ENCODE measurements around the gene ULK4. TPM values are rescaled to one million over a fixed set of nuclear protein-coding genes. Genes with fewer than 3 reads are reported as not detected.
A peak's percentile ranks its signal among the peaks of the same experiment; 100 is the strongest.

Gene ULK4
- total and polyA plus RNA-seq, 2 donors (not counting 1 experiment from before 2014, with no cell fraction given), result 9.1 to 9.7 TPM

DNA sequence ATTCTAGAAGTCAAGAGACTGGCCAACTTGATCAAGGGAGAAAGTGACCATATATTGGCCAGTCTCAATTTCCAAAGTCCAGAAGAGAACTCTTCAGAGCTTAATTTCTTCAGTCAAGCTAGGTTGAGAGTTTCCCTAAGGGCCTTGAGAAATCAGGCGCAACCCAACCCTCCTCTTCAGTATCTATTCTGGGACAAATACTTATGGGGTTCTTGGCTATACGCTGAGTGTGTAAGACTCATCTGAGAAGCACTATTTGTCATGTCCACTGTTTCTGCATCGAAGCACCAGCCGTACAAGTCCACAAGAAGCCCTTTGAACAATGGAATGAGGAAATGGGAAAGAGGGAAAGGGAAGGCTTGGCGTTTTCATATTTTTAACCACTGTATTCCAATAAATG, 383.1 kb downstream of the ULK4 start:
- TF ChIP-seq, protein P1, sequence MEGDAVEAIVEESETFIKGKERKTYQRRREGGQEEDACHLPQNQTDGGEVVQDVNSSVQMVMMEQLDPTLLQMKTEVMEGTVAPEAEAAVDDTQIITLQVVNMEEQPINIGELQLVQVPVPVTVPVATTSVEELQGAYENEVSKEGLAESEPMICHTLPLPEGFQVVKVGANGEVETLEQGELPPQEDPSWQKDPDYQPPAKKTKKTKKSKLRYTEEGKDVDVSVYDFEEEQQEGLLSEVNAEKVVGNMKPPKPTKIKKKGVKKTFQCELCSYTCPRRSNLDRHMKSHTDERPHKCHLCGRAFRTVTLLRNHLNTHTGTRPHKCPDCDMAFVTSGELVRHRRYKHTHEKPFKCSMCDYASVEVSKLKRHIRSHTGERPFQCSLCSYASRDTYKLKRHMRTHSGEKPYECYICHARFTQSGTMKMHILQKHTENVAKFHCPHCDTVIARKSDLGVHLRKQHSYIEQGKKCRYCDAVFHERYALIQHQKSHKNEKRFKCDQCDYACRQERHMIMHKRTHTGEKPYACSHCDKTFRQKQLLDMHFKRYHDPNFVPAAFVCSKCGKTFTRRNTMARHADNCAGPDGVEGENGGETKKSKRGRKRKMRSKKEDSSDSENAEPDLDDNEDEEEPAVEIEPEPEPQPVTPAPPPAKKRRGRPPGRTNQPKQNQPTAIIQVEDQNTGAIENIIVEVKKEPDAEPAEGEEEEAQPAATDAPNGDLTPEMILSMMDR (conservative IDR thresholded peaks at IDR 0.05 in 1 of 2, IDR thresholded peaks at IDR 0.05 in 1 of 2; ENCODE audit: low read depth in 1 of 2, low read length in 2 of 2), result no peak
- no peak for TF ChIP-seq EZH2 (IDR thresholded peaks at IDR 0.05; ENCODE audit: low read length, missing control alignments)
- H3K4me1 ChIP-seq (ENCODE audit: control insufficient read depth, extremely low read depth, insufficient read depth, low read length), result no peaks in the 10 kb centered on the region
- H3K9me3 ChIP-seq (ENCODE audit: control insufficient read depth, insufficient read depth, low read depth, low read length), result no peaks in the 10 kb centered on the region
- H3K27ac ChIP-seq (ENCODE audit: insufficient read depth, low read length), result no peak overlapping the region
- no peaks in the 10 kb centered on the region for H3K79me2 ChIP-seq (ENCODE audit: control insufficient read depth, insufficient read depth, low read length)
- H3K9ac ChIP-seq (ENCODE audit: insufficient read depth, low read length), result no peak overlapping the region
- H3K4me2 ChIP-seq (ENCODE audit: extremely low read depth, insufficient read depth, low read length), result no peak overlapping the region
- DNase-seq (ENCODE audit: low read depth in 2 of 2), result no peak
- H3K4me3 ChIP-seq (replicated peaks in 1 of 4; ENCODE audit: control extremely low read depth in 1 of 4, insufficient read depth in 1 of 4, low read depth in 3 of 4, low read length in 4 of 4), result no peak overlapping the region
- no peaks in the 10 kb centered on the region for H3K27me3 ChIP-seq (ENCODE audit: control insufficient read depth, insufficient read depth, low read length)
- H2AFZ ChIP-seq (ENCODE audit: low read length), result no peak overlapping the region
- no peaks in the 10 kb centered on the region for H4K20me1 ChIP-seq (ENCODE audit: control insufficient read depth, extremely low read depth, insufficient read depth, low read length)
- no peaks in the 10 kb centered on the region for H3K36me3 ChIP-seq (ENCODE audit: control insufficient read depth, insufficient read depth, low read length)

- no peak overlapping the region for H3K27ac ChIP-seq (ENCODE audit: insufficient read depth, low read length)
Measured at GRCh38 chr3:41575724-41576123, 386.2 kb downstream of the ULK4 start.

DNA sequence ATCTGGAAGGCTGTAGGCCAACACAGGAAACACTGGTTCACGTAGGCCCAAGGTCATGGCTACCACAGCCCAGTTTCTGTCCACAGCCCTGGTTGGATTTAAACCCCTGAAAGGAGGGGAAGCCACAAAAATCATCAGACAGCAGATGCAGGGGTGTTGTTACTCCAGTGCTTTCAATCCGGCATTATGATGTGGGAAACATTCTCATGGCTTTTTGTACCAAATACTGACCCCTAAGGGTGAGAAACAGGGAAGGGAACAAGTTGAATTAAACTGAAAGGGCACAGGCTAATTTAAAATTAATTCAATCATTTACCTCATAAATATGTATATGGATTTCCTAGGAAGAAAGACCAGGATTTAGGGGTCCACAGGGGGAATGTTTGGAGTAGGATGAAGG, 387.0 kb downstream of the ULK4 start:
- Histone ChIP-seq H3K27me3 (ENCODE audit: control insufficient read depth, insufficient read depth, low read length) (no peaks in the 10 kb centered on the region), H3K4me2 (ENCODE audit: extremely low read depth, insufficient read depth, low read length) (no peak overlapping the region), H3K9me3 (ENCODE audit: control insufficient read depth, insufficient read depth, low read depth, low read length) (no peaks in the 10 kb centered on the region), H3K27ac (ENCODE audit: insufficient read depth, low read length) (no peak overlapping the region), H4K20me1 (ENCODE audit: control insufficient read depth, extremely low read depth, insufficient read depth, low read length) (no peaks in the 10 kb centered on the region), H3K36me3 (ENCODE audit: control insufficient read depth, insufficient read depth, low read length) (no peaks in the 10 kb centered on the region), H3K79me2 (ENCODE audit: control insufficient read depth, insufficient read depth, low read length) (no peaks in the 10 kb centered on the region), H3K4me1 (ENCODE audit: control insufficient read depth, extremely low read depth, insufficient read depth, low read length) (no peaks in the 10 kb centered on the region), H2AFZ (ENCODE audit: low read length) (no peak overlapping the region), H3K9ac (ENCODE audit: insufficient read depth, low read length) (no peak overlapping the region), H3K4me3 (replicated peaks in 1 of 4; ENCODE audit: control extremely low read depth in 1 of 4, insufficient read depth in 1 of 4, low read depth in 3 of 4, low read length in 4 of 4) (no peak overlapping the region)
- peak in 1 of 2 donors; percentile 9 for DNase-seq (ENCODE audit: low read depth in 2 of 2)
- no peak for TF ChIP-seq EZH2 (IDR thresholded peaks at IDR 0.05; ENCODE audit: low read length, missing control alignments)
- TF ChIP-seq, protein P1 (conservative IDR thresholded peaks at IDR 0.05 in 1 of 2, IDR thresholded peaks at IDR 0.05 in 1 of 2; ENCODE audit: low read depth in 1 of 2, low read length in 2 of 2), result peak in 1 of 2 donors; percentile 19

More at GRCh38 chr3:41575724-41576123, 386.2 kb downstream of the ULK4 start:
- no peak for DNase-seq (ENCODE audit: low read depth in 2 of 2)
- no peaks in the 10 kb centered on the region for H3K27me3 ChIP-seq (ENCODE audit: control insufficient read depth, insufficient read depth, low read length)
- no peaks in the 10 kb centered on the region for H3K4me1 ChIP-seq (ENCODE audit: control insufficient read depth, extremely low read depth, insufficient read depth, low read length)
- no peaks in the 10 kb centered on the region for H3K9me3 ChIP-seq (ENCODE audit: control insufficient read depth, insufficient read depth, low read depth, low read length)
- no peak overlapping the region for H2AFZ ChIP-seq (ENCODE audit: low read length)
- H4K20me1 ChIP-seq (ENCODE audit: control insufficient read depth, extremely low read depth, insufficient read depth, low read length), result no peaks in the 10 kb centered on the region
- H3K36me3 ChIP-seq (ENCODE audit: control insufficient read depth, insufficient read depth, low read length), result no peaks in the 10 kb centered on the region
- no peaks in the 10 kb centered on the region for H3K79me2 ChIP-seq (ENCODE audit: control insufficient read depth, insufficient read depth, low read length)
- H3K9ac ChIP-seq (ENCODE audit: insufficient read depth, low read length), result no peak overlapping the region
- no peak for TF ChIP-seq EZH2 (IDR thresholded peaks at IDR 0.05; ENCODE audit: low read length, missing control alignments)
- TF ChIP-seq, protein P1 (conservative IDR thresholded peaks at IDR 0.05 in 1 of 2, IDR thresholded peaks at IDR 0.05 in 1 of 2; ENCODE audit: low read depth in 1 of 2, low read length in 2 of 2), result no peak
- no peak overlapping the region for H3K4me3 ChIP-seq (replicated peaks in 1 of 4; ENCODE audit: control extremely low read depth in 1 of 4, insufficient read depth in 1 of 4, low read depth in 3 of 4, low read length in 4 of 4)
- H3K4me2 ChIP-seq (ENCODE audit: extremely low read depth, insufficient read depth, low read length), result no peak overlapping the region
